GM12864 (cell line): ENCODE measurements around the gene TFPI.

Experiments
- DNase-seq: peaks from one replicate; pipeline ENCODE4 v3.0.0-alpha.2; 2011; ENCODE audit warnings: low read depth
- H3K4me3 ChIP-seq: 2 replicates; pipeline ENCODE4 v1.5.1; 2011; ENCODE audit warnings: mild to moderate bottlenecking, low read depth, low read length, control low read depth
- TF ChIP-seq, protein P1 (sequence below): IDR thresholded peaks from 2 replicates; pipeline ENCODE4 v1.5.1; 2011; ENCODE audit warnings: low read depth, mild to moderate bottlenecking, moderate library complexity, low read length, control low read depth, inconsistent platforms; ENCODE audit errors: missing control alignments

The TFPI gene

GRCh38 chr2:187419808-187420207 is 134.4 kb downstream of the TFPI start:
- TF ChIP-seq, protein P1, sequence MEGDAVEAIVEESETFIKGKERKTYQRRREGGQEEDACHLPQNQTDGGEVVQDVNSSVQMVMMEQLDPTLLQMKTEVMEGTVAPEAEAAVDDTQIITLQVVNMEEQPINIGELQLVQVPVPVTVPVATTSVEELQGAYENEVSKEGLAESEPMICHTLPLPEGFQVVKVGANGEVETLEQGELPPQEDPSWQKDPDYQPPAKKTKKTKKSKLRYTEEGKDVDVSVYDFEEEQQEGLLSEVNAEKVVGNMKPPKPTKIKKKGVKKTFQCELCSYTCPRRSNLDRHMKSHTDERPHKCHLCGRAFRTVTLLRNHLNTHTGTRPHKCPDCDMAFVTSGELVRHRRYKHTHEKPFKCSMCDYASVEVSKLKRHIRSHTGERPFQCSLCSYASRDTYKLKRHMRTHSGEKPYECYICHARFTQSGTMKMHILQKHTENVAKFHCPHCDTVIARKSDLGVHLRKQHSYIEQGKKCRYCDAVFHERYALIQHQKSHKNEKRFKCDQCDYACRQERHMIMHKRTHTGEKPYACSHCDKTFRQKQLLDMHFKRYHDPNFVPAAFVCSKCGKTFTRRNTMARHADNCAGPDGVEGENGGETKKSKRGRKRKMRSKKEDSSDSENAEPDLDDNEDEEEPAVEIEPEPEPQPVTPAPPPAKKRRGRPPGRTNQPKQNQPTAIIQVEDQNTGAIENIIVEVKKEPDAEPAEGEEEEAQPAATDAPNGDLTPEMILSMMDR = no peak

DNA sequence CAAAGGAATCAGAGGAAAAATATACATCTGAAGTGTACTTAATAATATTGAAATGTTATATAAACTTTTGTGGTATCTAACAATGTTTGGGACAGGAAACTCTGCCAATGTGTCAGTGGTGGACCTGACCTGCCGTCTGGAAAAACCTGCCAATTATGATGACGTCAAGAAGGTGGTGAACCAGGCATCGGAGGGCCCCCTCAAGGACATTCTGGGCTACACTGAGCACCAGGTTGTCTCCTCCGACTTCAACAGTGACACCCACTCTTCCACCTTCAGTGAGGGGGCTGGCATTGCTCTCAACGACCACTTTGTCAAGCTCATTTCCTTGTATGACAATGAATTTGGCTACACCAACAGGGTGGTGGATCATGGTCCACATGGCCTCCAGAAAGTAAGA is 138.8 kb downstream of the TFPI start:
- TF ChIP-seq, protein P1 = no peak
- H3K4me3 ChIP-seq = no peak overlapping the region
- no peak for DNase-seq

More at GRCh38 chr2:187419808-187420207, 134.4 kb downstream of the TFPI start:
- DNase-seq = no peak
- H3K4me3 ChIP-seq = no peak overlapping the region
